ENCODE data around the gene LRFN3.
A peak's percentile ranks its signal among the peaks of the same experiment; 100 is the strongest.
"Not testable (repeated sequence)": the region's sequence is repeated elsewhere in the genome, so short reads cannot be mapped to it uniquely, and the experiment has no call there.

The LRFN3 gene

GRCh38 chr19:35935911-35936737, at the start of gene LRFN3:
Gene LRFN3 (plus strand): TSS chr19:35936374. CDS start chr19:35939426, 3,052 bp downstream.
- FAIRE-seq (peak; percentile 23), DNase-seq (ENCODE audit: insufficient read length, low spot score) (peak; percentile 74)

GRCh38 chr19:35887197-35887596, 49.0 kb upstream of the LRFN3 start:
- FAIRE-seq (no peak), DNase-seq (ENCODE audit: insufficient read length, low spot score) (no peak)

- DNase-seq (ENCODE audit: insufficient read length, low spot score), result no peak
- FAIRE-seq, result no peak
These were observed 47.8 kb upstream of the LRFN3 start for GRCh38 chr19:35888398-35888797.

GRCh38 chr19:35889370-35890112, 46.6 kb upstream of the LRFN3 start:
- FAIRE-seq (no peak), DNase-seq (ENCODE audit: insufficient read length, low spot score) (no peak)

- DNase-seq (ENCODE audit: insufficient read length, low spot score) (no peak), FAIRE-seq (no peak)
These were observed 46.0 kb upstream of the LRFN3 start for GRCh38 chr19:35890113-35890650.

- not testable (repeated sequence) for FAIRE-seq; DNase-seq (ENCODE audit: insufficient read length, low spot score)
These were observed 44.4 kb upstream of the LRFN3 start for GRCh38 chr19:35891819-35892218.

GRCh38 chr19:35894342-35894741, 41.8 kb upstream of the LRFN3 start:
- no peak for DNase-seq (ENCODE audit: insufficient read length, low spot score)
- no peak for FAIRE-seq

- FAIRE-seq (no peak), DNase-seq (ENCODE audit: insufficient read length, low spot score) (no peak)
These were observed 40.1 kb upstream of the LRFN3 start for GRCh38 chr19:35895911-35896642.

GRCh38 chr19:35896643-35897040, 39.5 kb upstream of the LRFN3 start:
- FAIRE-seq (no peak), DNase-seq (ENCODE audit: insufficient read length, low spot score) (no peak)

- DNase-seq (ENCODE audit: insufficient read length, low spot score) (no peak), FAIRE-seq (no peak)
These were observed 38.3 kb upstream of the LRFN3 start for GRCh38 chr19:35897706-35898451.

- no peak for DNase-seq (ENCODE audit: insufficient read length, low spot score)
- FAIRE-seq, result no peak
These were observed 37.7 kb upstream of the LRFN3 start for GRCh38 chr19:35898499-35898809.

- FAIRE-seq (peak; percentile 98), DNase-seq (ENCODE audit: insufficient read length, low spot score) (peak; percentile 83)
These were observed 36.5 kb upstream of the LRFN3 start for GRCh38 chr19:35899547-35900214.

- DNase-seq (ENCODE audit: insufficient read length, low spot score) (peak; percentile 42), FAIRE-seq (no peak)
These were observed 35.0 kb upstream of the LRFN3 start for GRCh38 chr19:35901055-35901644.

GRCh38 chr19:35901854-35902661, 34.1 kb upstream of the LRFN3 start, which contains the start of gene HCST:
Gene HCST (plus strand): TSS chr19:35902529. CDS start chr19:35902594, 65 bp downstream.
- FAIRE-seq, result no peak
- DNase-seq (ENCODE audit: insufficient read length, low spot score), result no peak

GRCh38 chr19:35902870-35903475, 33.2 kb upstream of the LRFN3 start:
- DNase-seq (ENCODE audit: insufficient read length, low spot score), result no peak
- FAIRE-seq, result no peak

- FAIRE-seq (peak; percentile 52), DNase-seq (ENCODE audit: insufficient read length, low spot score) (peak; percentile 82)
These were observed 32.5 kb upstream of the LRFN3 start for GRCh38 chr19:35903550-35904179.

GRCh38 chr19:35904311-35905068, 31.7 kb upstream of the LRFN3 start:
- FAIRE-seq (no peak), DNase-seq (ENCODE audit: insufficient read length, low spot score) (no peak)

Data from HTR-8/SVneo (cell line).